Gastroesophageal sphincter (tissue), 3 donors: Measurements from ENCODE around the gene FHIP2A.

Experiments used
- CTCF ChIP-seq, 4 experiments: fragments of 200-600 bp in 2 of 4; fragments of 450-650 bp in 2 of 4; sonication (generic) in 1 of 4; IDR thresholded peaks; one replicate each; pipeline ENCODE4 v1.5.1; 2017 to 2019; ENCODE audit warnings: antibody characterized with exemption in 4 of 4, mild to moderate bottlenecking in 2 of 4, moderate library complexity in 2 of 4
- POLR2AphosphoS5 ChIP-seq: sonication (generic); formaldehyde crosslinking; IDR thresholded peaks from one replicate; pipeline ENCODE4 v1.6.1; 2017; ENCODE audit warnings: antibody characterized with exemption

- no peak for TF ChIP-seq POLR2AphosphoS5
- no peak for TF ChIP-seq CTCF (IDR thresholded peaks at IDR 0.05)
Observed at GRCh38 chr10:114806562-114807391, 14.8 kb upstream of the FHIP2A start.
